Measurements from ENCODE around the gene MYH6. TPM values are rescaled to one million over a fixed set of nuclear protein-coding genes. Genes with fewer than 3 reads are reported as not detected.
"Not testable (repeated sequence)": the region's sequence is repeated elsewhere in the genome, so short reads cannot be mapped to it uniquely, and the experiment has no call there.

MYH6 gene
- total RNA-seq: 3.4 TPM
- long read RNA-seq: 0 reads

DNA sequence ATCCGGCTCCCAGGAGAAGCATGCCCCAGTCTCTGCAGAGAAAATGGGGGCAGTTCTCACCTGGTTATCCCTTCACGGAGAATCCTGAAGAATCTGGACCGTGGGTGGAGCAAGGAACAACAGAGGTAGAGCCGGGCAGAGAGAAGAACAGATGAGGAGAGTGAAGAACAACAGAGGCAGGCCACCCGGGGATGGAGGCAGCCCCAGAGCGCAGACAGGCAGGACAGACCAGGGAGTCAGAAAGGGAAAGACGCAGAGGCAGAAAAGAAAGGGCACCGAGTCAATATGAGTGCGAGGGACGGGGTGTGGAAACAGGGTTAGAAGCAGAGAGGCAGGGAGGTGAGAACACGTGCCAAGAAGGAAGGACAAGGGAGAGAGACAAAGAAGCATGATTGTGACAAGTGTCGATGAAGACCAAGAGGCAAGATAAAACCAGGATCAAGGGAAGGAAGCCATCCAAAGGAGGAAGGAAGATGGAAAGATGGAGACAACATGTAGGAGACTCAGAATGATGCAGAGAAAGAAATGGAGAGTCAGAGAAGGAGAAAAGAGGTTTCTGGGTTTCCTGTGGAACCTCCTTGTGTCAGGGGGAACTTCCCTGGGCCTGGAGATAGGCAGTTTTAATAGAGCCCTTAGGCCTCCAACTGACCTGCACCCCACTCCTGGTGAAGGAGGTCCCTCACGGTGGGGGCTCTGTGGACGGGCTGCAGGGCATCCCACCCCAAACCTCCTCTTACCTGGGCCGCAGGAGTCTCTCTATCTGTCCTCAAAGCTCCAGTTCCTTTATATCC is at the start of gene MYH6:
Gene MYH6, minus strand, starts transcription at position 758 of the 791 bp plus-strand sequence. CDS start 1,050 bp downstream, outside the sequence.
- no peaks in the 10 kb centered on the region for H3K4me1 ChIP-seq
- H3K27me3 ChIP-seq: no peaks in the 10 kb centered on the region
- no peaks in the 10 kb centered on the region for H3K36me3 ChIP-seq
- DNase-seq: no peak
- TF ChIP-seq CTCF (IDR thresholded peaks at IDR 0.05): no peak
- no peak for ATAC-seq
- intact Hi-C loops (cut with DNase I): no loop called here
- H3K4me3 ChIP-seq: no peak within 1 kb of the TSS
- H3K9me3 ChIP-seq: no peaks in the 10 kb centered on the region
- no peak within 1 kb of the TSS for H3K27ac ChIP-seq

GRCh38 chr14:23456883-23457586 is 49.0 kb upstream of the MYH6 start:
- intact Hi-C loops (cut with DNase I); H3K9me3 ChIP-seq; DNase-seq; H3K4me3 ChIP-seq; H3K27ac ChIP-seq; H3K4me1 ChIP-seq; ATAC-seq; H3K36me3 ChIP-seq: not testable (repeated sequence)
- peaks cover 29% of the 10 kb centered on the region for H3K27me3 ChIP-seq

GRCh38 chr14:23454445-23454856 is 46.4 kb upstream of the MYH6 start:
- no peak for TF ChIP-seq CTCF (IDR thresholded peaks at IDR 0.05)
- H3K4me3 ChIP-seq: no peak overlapping the region
- no peaks in the 10 kb centered on the region for H3K9me3 ChIP-seq
- ATAC-seq (no peak), DNase-seq (no peak)
- H3K27ac ChIP-seq: no peak overlapping the region
- H3K27me3 ChIP-seq: peaks cover 30% of the 10 kb centered on the region
- intact Hi-C loops (cut with DNase I): no loop called here
- H3K36me3 ChIP-seq: no peaks in the 10 kb centered on the region
- H3K4me1 ChIP-seq: no peaks in the 10 kb centered on the region

GRCh38 chr14:23452237-23452636 is 44.2 kb upstream of the MYH6 start:
- no peaks in the 10 kb centered on the region for H3K9me3 ChIP-seq
- DNase-seq (no peak), ATAC-seq (no peak)
- H3K4me1 ChIP-seq: no peaks in the 10 kb centered on the region
- no peaks in the 10 kb centered on the region for H3K36me3 ChIP-seq
- H3K27ac ChIP-seq: no peak overlapping the region
- no peak overlapping the region for H3K4me3 ChIP-seq
- H3K27me3 ChIP-seq: peaks cover 22% of the 10 kb centered on the region
- TF ChIP-seq CTCF (IDR thresholded peaks at IDR 0.05): no peak
- intact Hi-C loops (cut with DNase I): no loop called here

GRCh38 chr14:23450379-23450778 is 42.3 kb upstream of the MYH6 start:
- Histone ChIP-seq H3K4me3 (no peak overlapping the region), H3K4me1 (no peaks in the 10 kb centered on the region), H3K36me3 (no peaks in the 10 kb centered on the region), H3K27ac (no peak overlapping the region), H3K9me3 (no peaks in the 10 kb centered on the region), H3K27me3 (peaks cover 13% of the 10 kb centered on the region)
- TF ChIP-seq CTCF (IDR thresholded peaks at IDR 0.05): no peak
- intact Hi-C loops (cut with DNase I): no loop called here
- no peak for DNase-seq
- no peak for ATAC-seq

DNA sequence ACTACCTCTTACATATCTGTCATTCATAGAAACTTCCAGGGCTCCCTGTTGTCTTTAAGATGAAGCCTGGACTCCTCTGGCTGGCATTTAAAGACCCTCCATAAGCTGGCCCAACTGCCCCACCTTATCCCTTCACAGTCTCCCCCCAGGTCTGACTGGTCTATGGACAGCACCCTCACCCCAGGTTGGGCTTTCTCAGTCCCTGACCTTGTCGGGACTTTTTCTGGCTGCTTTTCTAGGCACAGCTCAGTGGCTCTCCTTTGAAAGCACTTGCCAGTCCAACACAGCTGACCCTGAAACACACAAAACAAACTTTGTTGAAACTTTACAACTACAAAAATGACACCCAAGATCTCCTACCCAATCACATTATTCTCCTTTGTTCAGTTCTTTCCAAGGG is 41.2 kb upstream of the MYH6 start:
- no peaks in the 10 kb centered on the region for H3K9me3 ChIP-seq
- H3K36me3 ChIP-seq: no peaks in the 10 kb centered on the region
- no peak overlapping the region for H3K4me3 ChIP-seq
- intact Hi-C loops (cut with DNase I): no loop called here
- no peaks in the 10 kb centered on the region for H3K4me1 ChIP-seq
- TF ChIP-seq CTCF (IDR thresholded peaks at IDR 0.05): no peak
- ATAC-seq: no peak
- H3K27me3 ChIP-seq: peaks cover 13% of the 10 kb centered on the region
- no peak overlapping the region for H3K27ac ChIP-seq
- DNase-seq: no peak
